Gastroesophageal sphincter (tissue), 4 donors: ENCODE measurements around the gene TMEM131. TPM values are rescaled to one million over a fixed set of nuclear protein-coding genes. Genes with fewer than 3 reads are reported as not detected.
"Not testable (repeated sequence)": the region's sequence is repeated elsewhere in the genome, so short reads cannot be mapped to it uniquely, and the experiment has no call there.

Experiments
- ATAC-seq: fragments of 150-250 bp; one replicate; pipeline ENCODE4 v1.9.1; 2016; ENCODE audit warnings: mild to moderate bottlenecking, moderate library complexity
- H3K27ac ChIP-seq, 4 donors: fragments of 200-600 bp; sonication (generic) in 3 of 4; 1 replicate in 3 of 4; 2 replicates in 1 of 4; pipeline ENCODE4 v1.5.1; 2016 to 2019
- H3K27me3 ChIP-seq: fragments of 200-600 bp; sonication (generic); one replicate; pipeline ENCODE4 v1.5.1; 2019
- H3K36me3 ChIP-seq, 2 donors: fragments of 200-600 bp; sonication (generic); one replicate each; pipeline ENCODE4 v1.5.1; 2019; ENCODE audit warnings: control low read depth in 1 of 2
- H3K4me1 ChIP-seq, 3 donors: fragments of 200-600 bp; sonication (generic); 1 replicate in 2 of 3; 2 replicates in 1 of 3; pipeline ENCODE4 v1.5.1; 2016 to 2019; ENCODE audit warnings: control low read depth in 2 of 3
- H3K4me3 ChIP-seq, 2 donors: fragments of 200-600 bp; sonication (generic); one replicate each; pipeline ENCODE4 v1.5.1; 2019; ENCODE audit warnings: mild to moderate bottlenecking in 1 of 2, moderate library complexity in 1 of 2
- H3K9me3 ChIP-seq, 3 donors: fragments of 200-600 bp; sonication (generic); one replicate each; pipeline ENCODE4 v1.5.1; 2017 to 2019; ENCODE audit warnings: control low read depth in 2 of 3
- EP300 ChIP-seq: sonication (generic); formaldehyde crosslinking; IDR thresholded peaks from one replicate; pipeline ENCODE4 v1.6.1; 2017; ENCODE audit warnings: antibody characterized with exemption, mild to moderate bottlenecking
- POLR2A ChIP-seq, 2 donors: fragments of 450-650 bp; IDR thresholded peaks; one replicate each; pipeline ENCODE4 v1.6.1; 2017; ENCODE audit warnings: antibody characterized with exemption in 2 of 2, mild to moderate bottlenecking in 2 of 2, moderate library complexity in 1 of 2
- POLR2AphosphoS5 ChIP-seq: sonication (generic); formaldehyde crosslinking; IDR thresholded peaks from one replicate; pipeline ENCODE4 v1.6.1; 2017; ENCODE audit warnings: antibody characterized with exemption
- WGBS, 2 donors: methylation state at CpG; one replicate each; pipeline ENCODE4 v1.1.5; 2018; ENCODE audit warnings: low coverage in 1 of 2; 5-methylcytosine and 5-hydroxymethylcytosine counted together
- total RNA-seq, 4 donors: library from RNA; depleted of rRNA; stranded (reverse); fragments of >200 nt; gene quantifications; one replicate each; pipeline ENCODE4 v1.1.0, GENCODE V29; 2016
- TF ChIP-seq, protein P1 (sequence below), 4 experiments: fragments of 200-600 bp in 2 of 4; fragments of 450-650 bp in 2 of 4; sonication (generic) in 1 of 4; IDR thresholded peaks; one replicate each; pipeline ENCODE4 v1.5.1; 2017 to 2019; ENCODE audit warnings: antibody characterized with exemption in 4 of 4, mild to moderate bottlenecking in 2 of 4, moderate library complexity in 2 of 4

Gene TMEM131, protein sequence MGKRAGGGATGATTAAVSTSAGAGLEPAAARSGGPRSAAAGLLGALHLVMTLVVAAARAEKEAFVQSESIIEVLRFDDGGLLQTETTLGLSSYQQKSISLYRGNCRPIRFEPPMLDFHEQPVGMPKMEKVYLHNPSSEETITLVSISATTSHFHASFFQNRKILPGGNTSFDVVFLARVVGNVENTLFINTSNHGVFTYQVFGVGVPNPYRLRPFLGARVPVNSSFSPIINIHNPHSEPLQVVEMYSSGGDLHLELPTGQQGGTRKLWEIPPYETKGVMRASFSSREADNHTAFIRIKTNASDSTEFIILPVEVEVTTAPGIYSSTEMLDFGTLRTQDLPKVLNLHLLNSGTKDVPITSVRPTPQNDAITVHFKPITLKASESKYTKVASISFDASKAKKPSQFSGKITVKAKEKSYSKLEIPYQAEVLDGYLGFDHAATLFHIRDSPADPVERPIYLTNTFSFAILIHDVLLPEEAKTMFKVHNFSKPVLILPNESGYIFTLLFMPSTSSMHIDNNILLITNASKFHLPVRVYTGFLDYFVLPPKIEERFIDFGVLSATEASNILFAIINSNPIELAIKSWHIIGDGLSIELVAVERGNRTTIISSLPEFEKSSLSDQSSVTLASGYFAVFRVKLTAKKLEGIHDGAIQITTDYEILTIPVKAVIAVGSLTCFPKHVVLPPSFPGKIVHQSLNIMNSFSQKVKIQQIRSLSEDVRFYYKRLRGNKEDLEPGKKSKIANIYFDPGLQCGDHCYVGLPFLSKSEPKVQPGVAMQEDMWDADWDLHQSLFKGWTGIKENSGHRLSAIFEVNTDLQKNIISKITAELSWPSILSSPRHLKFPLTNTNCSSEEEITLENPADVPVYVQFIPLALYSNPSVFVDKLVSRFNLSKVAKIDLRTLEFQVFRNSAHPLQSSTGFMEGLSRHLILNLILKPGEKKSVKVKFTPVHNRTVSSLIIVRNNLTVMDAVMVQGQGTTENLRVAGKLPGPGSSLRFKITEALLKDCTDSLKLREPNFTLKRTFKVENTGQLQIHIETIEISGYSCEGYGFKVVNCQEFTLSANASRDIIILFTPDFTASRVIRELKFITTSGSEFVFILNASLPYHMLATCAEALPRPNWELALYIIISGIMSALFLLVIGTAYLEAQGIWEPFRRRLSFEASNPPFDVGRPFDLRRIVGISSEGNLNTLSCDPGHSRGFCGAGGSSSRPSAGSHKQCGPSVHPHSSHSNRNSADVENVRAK (N-terminal part only)
- total RNA-seq, result 10 to 100 TPM; 32.0 to 46.4 (median 33.9) TPM

- peak within 1 kb of the TSS; percentile 70 to 75 for H3K4me3 ChIP-seq
- peak; percentile 96 for ATAC-seq
- H3K27me3 ChIP-seq, result no peaks in the 10 kb centered on the region
- H3K9me3 ChIP-seq, result no peaks in the 10 kb centered on the region
- H3K36me3 ChIP-seq, result no peaks in the 10 kb centered on the region
- H3K4me1 ChIP-seq, result peaks cover 4 to 46% (median 11%) of the 10 kb centered on the region in 3 donors
- TF ChIP-seq, protein P1, sequence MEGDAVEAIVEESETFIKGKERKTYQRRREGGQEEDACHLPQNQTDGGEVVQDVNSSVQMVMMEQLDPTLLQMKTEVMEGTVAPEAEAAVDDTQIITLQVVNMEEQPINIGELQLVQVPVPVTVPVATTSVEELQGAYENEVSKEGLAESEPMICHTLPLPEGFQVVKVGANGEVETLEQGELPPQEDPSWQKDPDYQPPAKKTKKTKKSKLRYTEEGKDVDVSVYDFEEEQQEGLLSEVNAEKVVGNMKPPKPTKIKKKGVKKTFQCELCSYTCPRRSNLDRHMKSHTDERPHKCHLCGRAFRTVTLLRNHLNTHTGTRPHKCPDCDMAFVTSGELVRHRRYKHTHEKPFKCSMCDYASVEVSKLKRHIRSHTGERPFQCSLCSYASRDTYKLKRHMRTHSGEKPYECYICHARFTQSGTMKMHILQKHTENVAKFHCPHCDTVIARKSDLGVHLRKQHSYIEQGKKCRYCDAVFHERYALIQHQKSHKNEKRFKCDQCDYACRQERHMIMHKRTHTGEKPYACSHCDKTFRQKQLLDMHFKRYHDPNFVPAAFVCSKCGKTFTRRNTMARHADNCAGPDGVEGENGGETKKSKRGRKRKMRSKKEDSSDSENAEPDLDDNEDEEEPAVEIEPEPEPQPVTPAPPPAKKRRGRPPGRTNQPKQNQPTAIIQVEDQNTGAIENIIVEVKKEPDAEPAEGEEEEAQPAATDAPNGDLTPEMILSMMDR (IDR thresholded peaks at IDR 0.05), result peak in 1 of 4 experiments; percentile 10
- peak; percentile 59 to 60 for TF ChIP-seq POLR2A (IDR thresholded peaks at IDR 0.05)
- peak; percentile 63 for TF ChIP-seq POLR2AphosphoS5
- no peak for TF ChIP-seq EP300
- peak within 1 kb of the TSS; percentile 76 to 97 (median 96) for H3K27ac ChIP-seq
- 2 to 17% methylated on average over 1 to 6 of the region's 88 CpGs for WGBS, 2 donors
Observed at GRCh38 chr2:97995734-97996624, at the start of gene TMEM131. Gene TMEM131 (minus strand): TSS chr2:97995948. CDS start chr2:97995662, 286 bp downstream.

GRCh38 chr2:98044730-98045129, 49.0 kb upstream of the TMEM131 start:
- 86 to 92% methylated on average over 1 to 2 of the region's 2 CpGs for WGBS, 2 donors
- H3K36me3 ChIP-seq, H3K4me3 ChIP-seq, ATAC-seq, H3K27me3 ChIP-seq, H3K4me1 ChIP-seq, H3K27ac ChIP-seq: not testable (repeated sequence)
- H3K9me3 ChIP-seq, result peaks cover 0 to 23% (median 0%) of the 10 kb centered on the region in 3 donors

DNA sequence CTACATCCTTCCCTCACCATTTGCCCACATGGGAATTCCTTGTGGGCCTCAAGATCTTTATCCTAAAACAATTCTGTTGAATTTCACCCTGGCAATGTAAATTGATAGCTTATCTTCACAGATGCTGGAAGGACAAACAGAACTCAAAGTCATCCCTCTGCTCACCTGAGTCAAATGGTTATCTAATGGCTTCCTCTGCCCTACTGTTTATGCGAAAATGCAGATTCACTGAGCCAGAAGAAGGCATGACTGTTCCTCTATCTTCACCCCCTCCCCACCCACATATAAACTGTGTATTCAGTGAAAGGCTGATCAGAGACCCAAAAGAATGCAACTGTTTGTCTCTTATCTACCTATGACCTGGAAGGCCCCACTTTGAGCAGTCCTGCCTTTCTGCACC, 47.4 kb upstream of the TMEM131 start:
- 93 to 100% methylated on average over 1 of the region's 1 CpG for whole genome bisulfite sequencing, 2 donors
- H3K4me1 ChIP-seq, result peaks cover 0 to 14% (median 0%) of the 10 kb centered on the region in 3 donors
- no peaks in the 10 kb centered on the region for H3K36me3 ChIP-seq
- peaks cover 0 to 23% (median 0%) of the 10 kb centered on the region in 3 donors for H3K9me3 ChIP-seq
- TF ChIP-seq EP300, result no peak
- TF ChIP-seq POLR2AphosphoS5, result no peak
- TF ChIP-seq POLR2A (IDR thresholded peaks at IDR 0.05), result no peak
- TF ChIP-seq, protein P1 (IDR thresholded peaks at IDR 0.05), result no peak
- no peak overlapping the region for H3K4me3 ChIP-seq
- H3K27ac ChIP-seq, result no peak overlapping the region
- no peak for ATAC-seq
- no peaks in the 10 kb centered on the region for H3K27me3 ChIP-seq

DNA sequence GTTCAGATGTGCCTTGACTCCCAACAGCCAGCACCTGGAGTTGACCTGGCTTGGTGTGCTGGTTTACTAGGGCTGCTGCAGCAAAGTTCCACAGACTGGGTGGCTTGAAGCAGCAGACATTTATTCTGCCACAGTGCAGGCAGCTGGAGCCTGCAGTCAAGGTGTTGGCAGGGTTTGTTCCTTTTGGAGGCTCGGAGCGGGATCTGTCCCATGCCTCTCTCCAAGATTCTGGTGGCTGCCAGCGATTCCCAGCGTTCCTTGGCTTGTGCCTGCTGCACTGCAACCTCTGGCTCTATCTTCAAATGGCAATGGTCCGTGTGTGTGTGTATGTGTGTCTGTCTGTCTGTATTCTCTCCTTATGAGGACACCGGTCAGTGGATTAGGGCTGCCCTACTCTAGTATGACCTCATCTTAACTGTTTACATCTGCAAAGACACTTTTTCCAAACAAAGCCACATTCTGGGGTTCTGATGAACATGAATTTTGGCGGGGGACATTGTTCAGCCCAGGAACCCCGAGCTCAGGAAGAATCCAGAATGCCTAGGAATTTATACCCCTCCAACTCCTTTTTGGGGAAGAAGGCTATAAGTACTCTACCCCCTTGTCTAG, 44.7 kb upstream of the TMEM131 start:
- TF ChIP-seq, protein P1 (IDR thresholded peaks at IDR 0.05), result no peak
- ATAC-seq, result no peak
- H3K4me3 ChIP-seq, result no peak overlapping the region
- 43 to 45% methylated on average over 4 of the region's 8 CpGs for WGBS, 2 donors
- no peaks in the 10 kb centered on the region for H3K36me3 ChIP-seq
- H3K9me3 ChIP-seq, result peaks cover 0 to 23% (median 0%) of the 10 kb centered on the region in 3 donors
- peaks cover 0 to 33% (median 0%) of the 10 kb centered on the region in 3 donors for H3K4me1 ChIP-seq
- H3K27me3 ChIP-seq, result no peaks in the 10 kb centered on the region
- peak overlapping the region in 1 of 4 donors; percentile 23 for H3K27ac ChIP-seq
